Activated CD4-positive, alpha-beta T cell treated with anti-CD3 and anti-CD28 coated beads, Interleukin-2, amount 50 U/mL, for 24 hours (primary cell): ENCODE measurements around the gene MFNG.

Experiments
- DNase-seq, 2 donors: peaks; one replicate each; pipeline ENCODE4 v3.0.0-alpha.2; 2020; ENCODE audit warnings: low read depth in 1 of 2, low spot score in 1 of 2

Gene MFNG

GRCh38 chr22:37425800-37426705, 60.1 kb downstream of the MFNG start:
- no peak for DNase-seq

- DNase-seq: no peak
These were observed 60.8 kb downstream of the MFNG start for GRCh38 chr22:37425369-37425768.

GRCh38 chr22:37423283-37423682, 62.9 kb downstream of the MFNG start:
- DNase-seq: no peak

- DNase-seq: no peak
These were observed 64.7 kb downstream of the MFNG start for GRCh38 chr22:37421468-37421877.

DNA sequence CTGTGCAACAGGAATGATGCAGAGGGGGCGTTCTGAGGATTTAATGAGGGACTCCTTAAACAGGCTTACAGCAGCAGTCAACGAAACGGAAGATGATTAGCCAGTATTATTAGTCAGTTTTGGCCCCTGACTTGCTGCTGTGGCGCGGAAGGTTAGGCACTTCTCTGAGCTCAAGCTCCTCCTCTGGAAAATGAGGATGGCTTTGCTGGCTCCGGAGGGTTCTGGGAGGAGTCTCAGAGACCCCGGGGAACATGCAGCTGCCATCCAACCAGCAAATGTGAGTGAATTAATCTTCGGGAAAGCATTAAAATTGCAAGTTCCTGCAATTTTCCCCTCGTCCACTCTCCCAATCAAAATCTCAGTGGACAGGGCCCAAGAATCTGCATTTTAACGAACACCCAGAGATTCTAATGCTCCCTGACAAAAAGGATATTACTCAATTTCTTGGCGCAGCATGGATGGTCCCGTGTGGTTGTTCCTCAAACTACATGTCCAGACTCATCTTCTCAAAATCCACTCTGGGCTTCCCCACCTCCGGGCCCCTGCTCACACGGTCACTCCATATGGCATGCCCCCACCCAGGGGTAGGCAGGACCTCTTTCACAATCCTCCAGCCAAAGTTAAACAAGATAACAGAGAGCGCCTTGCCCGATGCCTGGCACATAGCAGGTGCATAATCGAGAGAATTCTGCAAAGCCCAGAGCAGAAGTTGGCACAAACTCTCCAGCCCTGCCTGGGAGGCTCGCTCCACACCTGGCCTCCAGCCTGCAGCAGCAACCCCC, 65.3 kb downstream of the MFNG start:
- no peak for DNase-seq

DNA sequence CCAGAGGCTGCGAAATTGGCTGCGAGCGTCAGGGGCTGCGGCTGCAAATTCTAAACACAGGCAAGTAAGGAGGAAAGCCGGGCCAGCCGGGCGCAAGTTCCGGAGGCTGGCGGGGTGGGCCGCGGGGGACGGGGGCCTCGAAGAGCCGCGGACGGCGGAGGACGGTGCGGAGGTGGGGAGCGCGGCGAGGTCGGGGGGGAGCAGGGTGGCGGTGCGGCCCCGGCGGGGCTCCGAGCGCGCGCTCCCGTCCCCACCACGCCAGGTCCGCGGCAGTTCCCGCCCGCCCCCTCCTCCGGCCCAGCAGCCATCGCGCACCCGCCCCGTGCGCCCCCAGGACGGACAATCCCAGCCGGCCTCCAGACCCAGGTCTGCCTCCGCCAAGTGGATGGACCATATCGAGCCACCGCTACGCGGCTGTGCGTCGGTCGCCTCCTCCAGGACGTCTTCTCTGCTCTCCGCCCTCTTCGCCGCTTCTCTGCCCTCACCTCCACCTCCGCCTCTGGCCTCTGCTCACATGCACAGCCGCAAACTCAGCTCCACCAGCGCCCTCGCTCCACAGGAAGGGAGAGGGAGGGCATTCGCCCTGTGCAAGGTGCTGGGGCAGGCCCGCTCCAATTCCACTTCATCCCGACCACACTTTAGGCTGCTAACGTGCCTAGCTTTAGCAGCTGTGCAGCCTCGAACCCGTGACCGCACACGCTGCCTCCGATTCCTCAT, 66.1 kb downstream of the MFNG start:
- no peak for DNase-seq

DNA sequence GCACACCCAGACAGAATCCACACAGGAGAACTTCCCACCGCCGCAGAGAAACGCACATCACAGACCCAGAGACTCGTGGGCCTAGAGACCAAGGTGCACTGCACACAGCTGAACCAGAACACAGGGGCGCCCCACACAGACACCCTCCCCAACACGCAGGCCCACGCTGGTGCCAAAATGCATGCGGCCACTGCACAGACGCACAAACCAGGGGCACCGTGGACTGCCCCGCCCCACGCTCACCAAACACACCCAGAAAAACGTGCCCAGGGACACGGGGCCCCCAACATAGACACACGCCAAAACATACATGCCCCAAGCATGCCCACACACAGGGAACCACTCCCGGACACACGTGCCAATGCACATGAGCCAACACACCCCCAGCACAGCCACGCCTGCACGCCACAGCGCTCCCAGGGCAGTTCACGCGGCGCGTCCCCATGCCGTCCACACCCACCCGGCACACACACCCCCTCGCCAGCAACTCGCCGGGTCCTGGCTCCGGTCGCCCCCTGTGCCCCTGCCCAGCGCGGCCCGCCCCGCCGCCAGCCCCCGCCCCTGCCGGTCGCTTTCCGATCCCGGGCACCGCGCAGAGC, 66.7 kb downstream of the MFNG start:
- no peak for DNase-seq
